Chondrocyte (in vitro differentiated cells): Measurements from ENCODE around the gene CHURC1. TPM values are rescaled to one million over a fixed set of nuclear protein-coding genes. Genes with fewer than 3 reads are reported as not detected.

Experiments
- DNase-seq: peaks from one replicate; pipeline ENCODE4 v3.0.0; 2021; ENCODE audit warnings: mixed read lengths, low spot score
- H3K27ac Mint-ChIP-seq: one replicate; pipeline ENCODE4 v1.8.0; 2021; ENCODE audit warnings: mild to moderate bottlenecking, moderate library complexity, mixed read lengths; ENCODE audit not compliant: unreplicated experiment
- H3K27me3 Mint-ChIP-seq: 2 replicates; pipeline ENCODE4 v1.8.0; 2021; ENCODE audit warnings: low read depth, mixed read lengths
- H3K36me3 Mint-ChIP-seq: 2 replicates; pipeline ENCODE4 v1.8.0; 2021; ENCODE audit warnings: low read depth, mixed read lengths
- H3K4me1 Mint-ChIP-seq: 2 replicates; pipeline ENCODE4 v1.8.0; 2021; ENCODE audit warnings: low read depth, mild to moderate bottlenecking, mixed read lengths
- H3K4me3 Mint-ChIP-seq: one replicate; pipeline ENCODE4 v1.8.0; 2021; ENCODE audit warnings: mild to moderate bottlenecking, moderate library complexity, mixed read lengths; ENCODE audit not compliant: unreplicated experiment
- H3K9me3 Mint-ChIP-seq: 2 replicates; pipeline ENCODE4 v1.8.0; 2021; ENCODE audit warnings: low read depth, mixed read lengths
- total RNA-seq: library from RNA; stranded (reverse); gene quantifications from 3 replicates; pipeline ENCODE4 v1.2.1, GENCODE V29; 2021
- TF ChIP-seq, protein P1 (sequence below): fragments of 200-600 bp; sonication (generic); IDR thresholded peaks from 2 replicates; pipeline ENCODE4 v1.5.0; 2021; ENCODE audit warnings: antibody characterized with exemption, mild to moderate bottlenecking, moderate library complexity

Gene CHURC1
- total RNA-seq, 1 donor from 2014 or later = 46.9 TPM

DNA sequence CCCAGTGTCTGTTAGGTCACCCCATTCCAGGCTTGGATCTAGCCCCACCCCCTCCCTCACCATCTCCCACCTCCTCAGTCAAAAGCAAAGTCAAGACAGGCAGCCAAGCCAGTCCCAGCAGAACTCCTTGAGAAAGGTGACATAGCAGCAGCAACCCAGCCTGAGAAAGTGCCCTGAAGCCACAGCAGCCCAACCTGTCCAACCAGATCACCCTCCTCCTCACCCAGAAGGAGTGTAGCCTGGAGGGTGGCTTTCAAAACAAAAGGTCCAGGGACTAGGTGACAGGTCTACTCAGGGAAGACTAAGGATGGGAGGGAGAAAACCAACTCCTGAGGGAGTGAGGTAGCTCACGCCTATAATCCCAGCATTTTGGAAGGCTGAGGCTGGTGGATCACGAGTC is 52.7 kb downstream of the CHURC1 start:
- H3K4me3 Mint-ChIP-seq = no peak overlapping the region
- TF ChIP-seq, protein P1, sequence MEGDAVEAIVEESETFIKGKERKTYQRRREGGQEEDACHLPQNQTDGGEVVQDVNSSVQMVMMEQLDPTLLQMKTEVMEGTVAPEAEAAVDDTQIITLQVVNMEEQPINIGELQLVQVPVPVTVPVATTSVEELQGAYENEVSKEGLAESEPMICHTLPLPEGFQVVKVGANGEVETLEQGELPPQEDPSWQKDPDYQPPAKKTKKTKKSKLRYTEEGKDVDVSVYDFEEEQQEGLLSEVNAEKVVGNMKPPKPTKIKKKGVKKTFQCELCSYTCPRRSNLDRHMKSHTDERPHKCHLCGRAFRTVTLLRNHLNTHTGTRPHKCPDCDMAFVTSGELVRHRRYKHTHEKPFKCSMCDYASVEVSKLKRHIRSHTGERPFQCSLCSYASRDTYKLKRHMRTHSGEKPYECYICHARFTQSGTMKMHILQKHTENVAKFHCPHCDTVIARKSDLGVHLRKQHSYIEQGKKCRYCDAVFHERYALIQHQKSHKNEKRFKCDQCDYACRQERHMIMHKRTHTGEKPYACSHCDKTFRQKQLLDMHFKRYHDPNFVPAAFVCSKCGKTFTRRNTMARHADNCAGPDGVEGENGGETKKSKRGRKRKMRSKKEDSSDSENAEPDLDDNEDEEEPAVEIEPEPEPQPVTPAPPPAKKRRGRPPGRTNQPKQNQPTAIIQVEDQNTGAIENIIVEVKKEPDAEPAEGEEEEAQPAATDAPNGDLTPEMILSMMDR = no peak
- peaks cover 55% of the 10 kb centered on the region for H3K4me1 Mint-ChIP-seq
- H3K9me3 Mint-ChIP-seq = no peaks in the 10 kb centered on the region
- DNase-seq = no peak
- peaks cover 5% of the 10 kb centered on the region for H3K36me3 Mint-ChIP-seq
- H3K27ac Mint-ChIP-seq = no peak overlapping the region
- H3K27me3 Mint-ChIP-seq = no peaks in the 10 kb centered on the region

DNA sequence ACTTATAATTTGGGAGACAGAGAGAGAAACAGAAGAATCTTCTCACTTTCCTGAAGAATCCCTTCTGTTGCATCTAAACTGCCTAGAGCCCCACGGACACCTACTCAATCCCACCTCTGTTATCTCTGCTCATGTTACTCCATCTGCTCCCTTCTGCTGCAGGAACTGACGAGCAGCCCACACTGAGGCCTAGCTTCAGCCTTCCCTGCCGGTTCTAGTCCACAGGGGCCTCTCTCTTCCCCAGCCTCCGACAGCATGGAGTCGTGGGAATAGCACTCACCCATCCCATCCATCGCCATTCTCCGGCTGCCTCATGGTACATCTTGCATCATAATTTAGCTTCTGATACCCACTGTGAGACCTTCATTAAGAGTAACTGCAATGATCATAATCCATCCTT is 53.9 kb downstream of the CHURC1 start:
- Mint-ChIP-seq H3K27me3 (no peaks in the 10 kb centered on the region), H3K27ac (peak overlapping the region; percentile 4), H3K4me1 (peaks cover 59% of the 10 kb centered on the region), H3K9me3 (no peaks in the 10 kb centered on the region), H3K4me3 (no peak overlapping the region), H3K36me3 (peaks cover 5% of the 10 kb centered on the region)
- DNase-seq = no peak
- TF ChIP-seq, protein P1 = no peak

DNA sequence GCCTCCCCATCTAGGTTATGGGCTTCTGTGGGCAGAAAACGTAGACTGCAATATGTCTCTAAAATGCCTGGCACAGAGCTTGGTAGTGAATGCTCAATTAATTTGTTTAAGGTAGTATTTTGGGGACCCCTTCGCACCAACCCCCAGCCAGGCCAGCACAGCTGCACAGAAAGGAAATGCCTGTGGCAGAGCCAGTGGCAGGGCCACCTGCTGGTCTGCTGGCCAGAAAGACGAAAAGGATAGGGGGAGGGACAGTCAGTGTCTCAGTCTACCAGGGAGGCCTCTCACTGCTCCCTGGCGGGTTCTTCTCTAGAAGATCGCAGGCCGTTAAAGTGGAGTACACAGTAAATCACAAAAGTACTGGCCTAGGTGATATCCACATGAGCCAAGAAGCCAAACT is 54.4 kb downstream of the CHURC1 start:
- peaks cover 56% of the 10 kb centered on the region for H3K4me1 Mint-ChIP-seq
- no peaks in the 10 kb centered on the region for H3K27me3 Mint-ChIP-seq
- H3K36me3 Mint-ChIP-seq = peaks cover 5% of the 10 kb centered on the region
- peak overlapping the region; percentile 33 for H3K27ac Mint-ChIP-seq
- DNase-seq = no peak
- H3K9me3 Mint-ChIP-seq = no peaks in the 10 kb centered on the region
- TF ChIP-seq, protein P1 = peak; percentile 18
- H3K4me3 Mint-ChIP-seq = no peak overlapping the region

DNA sequence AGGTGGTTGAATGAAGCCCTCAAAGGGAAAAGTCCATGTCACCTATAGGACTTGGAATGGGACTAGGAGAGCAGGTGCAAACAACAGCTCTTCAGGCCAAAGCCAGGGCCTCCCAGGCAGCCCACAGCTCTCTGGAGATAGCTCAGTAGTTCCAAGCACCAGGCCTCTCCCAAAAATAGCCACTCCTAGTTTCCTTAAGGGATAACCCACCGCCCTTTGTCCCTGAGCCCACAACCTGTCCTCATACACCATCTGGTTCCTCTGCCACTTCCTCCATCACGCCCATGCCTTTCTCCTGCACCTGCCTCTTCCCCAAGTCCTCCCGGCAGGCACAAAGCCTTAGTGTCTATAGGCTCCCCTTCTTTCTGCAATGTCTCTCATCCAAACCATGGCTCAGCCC is 55.8 kb downstream of the CHURC1 start:
- no peak overlapping the region for H3K27ac Mint-ChIP-seq
- H3K4me1 Mint-ChIP-seq = peaks cover 53% of the 10 kb centered on the region
- H3K27me3 Mint-ChIP-seq = no peaks in the 10 kb centered on the region
- H3K4me3 Mint-ChIP-seq = peak overlapping the region; percentile 82
- DNase-seq = no peak
- peaks cover 2% of the 10 kb centered on the region for H3K36me3 Mint-ChIP-seq
- TF ChIP-seq, protein P1 = no peak
- no peaks in the 10 kb centered on the region for H3K9me3 Mint-ChIP-seq

DNA sequence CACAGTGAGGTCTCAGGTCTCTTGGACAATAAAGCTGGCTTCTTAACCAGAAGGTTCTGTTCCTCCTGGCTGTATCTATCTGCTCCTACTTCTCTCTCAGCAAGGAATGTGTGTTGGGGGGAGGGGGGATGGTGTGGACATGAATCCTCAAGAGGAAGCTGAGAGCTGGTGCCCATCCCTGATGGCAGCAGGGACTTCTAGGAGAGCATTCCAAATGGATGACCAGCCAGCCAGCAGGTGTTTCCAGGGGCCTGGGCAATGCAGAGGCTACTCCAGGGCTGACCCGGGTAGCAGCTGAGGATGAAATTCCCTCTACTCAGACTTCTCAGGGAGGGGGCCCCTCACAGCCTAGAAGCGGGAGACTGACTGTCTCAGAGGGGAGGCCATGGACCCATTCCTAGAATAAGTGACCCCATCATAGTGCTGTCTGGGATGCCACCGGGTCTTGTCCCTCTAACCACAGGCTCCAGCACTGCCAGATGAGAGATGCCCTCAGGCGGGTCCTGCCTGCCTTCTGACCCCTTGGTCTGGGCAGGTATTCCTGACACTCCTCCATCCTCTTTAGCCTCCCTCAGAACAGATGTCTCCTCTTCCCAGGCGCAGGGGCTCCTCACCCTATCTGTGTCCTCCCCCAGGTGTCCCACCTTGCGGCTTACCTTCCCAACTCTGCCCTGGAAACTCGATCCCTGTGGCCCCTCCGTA is 56.7 kb downstream of the CHURC1 start:
- peak overlapping the region; percentile 51 for H3K27ac Mint-ChIP-seq
- DNase-seq = no peak
- H3K27me3 Mint-ChIP-seq = peaks cover under 1% of the 10 kb centered on the region
- peak overlapping the region; percentile 82 for H3K4me3 Mint-ChIP-seq
- H3K4me1 Mint-ChIP-seq = peaks cover 53% of the 10 kb centered on the region
- TF ChIP-seq, protein P1 = no peak
- H3K36me3 Mint-ChIP-seq = peaks cover 2% of the 10 kb centered on the region
- no peaks in the 10 kb centered on the region for H3K9me3 Mint-ChIP-seq
